GM23338 (cell line): Measurements from ENCODE around the gene SAMD11. TPM values are rescaled to one million over a fixed set of nuclear protein-coding genes. Genes with fewer than 3 reads are reported as not detected.
"Not testable (repeated sequence)": the region's sequence is repeated elsewhere in the genome, so short reads cannot be mapped to it uniquely, and the experiment has no call there.

Experiments used
- ATAC-seq: fragments of 200-7000 bp; cut with Tn5 transposase; 3 replicates; pipeline ENCODE4 v1.9.1; 2020
- DNase-seq: peaks from one replicate; pipeline ENCODE4 v3.0.0-alpha.2; 2015; ENCODE audit warnings: low spot score
- H2AFZ ChIP-seq: fragments of 200-600 bp; sonication (generic); 2 replicates; pipeline ENCODE4 v1.8.0; 2016; ENCODE audit warnings: antibody characterized with exemption, mild to moderate bottlenecking, moderate library complexity
- H3F3A ChIP-seq: fragments of 200-600 bp; sonication (generic); replicated peaks from 2 replicates; pipeline ENCODE4 v1.8.0; 2017; ENCODE audit warnings: antibody characterized with exemption, mixed run types, low read depth
- H3K27ac ChIP-seq: fragments of 200-600 bp; sonication (generic); 2 replicates; pipeline ENCODE4 v1.6.1; 2016; ENCODE audit warnings: low read depth
- H3K27me3 ChIP-seq: fragments of 200-600 bp; sonication (generic); 2 replicates; pipeline ENCODE4 v1.8.0; 2016; ENCODE audit warnings: mild to moderate bottlenecking, mixed run types, moderate library complexity; ENCODE audit not compliant: insufficient read depth
- H3K36me3 ChIP-seq: fragments of 200-600 bp; sonication (generic); 2 replicates; pipeline ENCODE4 v1.8.0; 2016; ENCODE audit warnings: mild to moderate bottlenecking; ENCODE audit not compliant: insufficient read depth
- H3K4me1 ChIP-seq: fragments of 200-600 bp; sonication (generic); 2 replicates; pipeline ENCODE4 v1.8.0; 2016; ENCODE audit warnings: mild to moderate bottlenecking, moderate library complexity; ENCODE audit not compliant: insufficient read depth
- H3K4me2 ChIP-seq: fragments of 200-600 bp; sonication (generic); 2 replicates; pipeline ENCODE4 v1.7.1; 2017; ENCODE audit warnings: mixed run types
- H3K4me3 ChIP-seq: fragments of 200-600 bp; sonication (generic); 2 replicates; pipeline ENCODE4 v1.6.1; 2016; ENCODE audit warnings: mixed run types
- H3K79me2 ChIP-seq: fragments of 200-600 bp; sonication (generic); replicated peaks from 2 replicates; pipeline ENCODE4 v1.8.0; 2017; ENCODE audit warnings: mild to moderate bottlenecking; ENCODE audit not compliant: insufficient read depth
- H3K9me2 ChIP-seq: fragments of 200-600 bp; sonication (generic); 2 replicates; pipeline ENCODE4 v1.8.0; 2017; ENCODE audit not compliant: insufficient read depth
- H4K20me1 ChIP-seq: fragments of 200-600 bp; sonication (generic); replicated peaks from 2 replicates; pipeline ENCODE4 v1.8.0; 2017; ENCODE audit warnings: mild to moderate bottlenecking; ENCODE audit not compliant: insufficient read depth
- H3K27ac Mint-ChIP-seq: 2 replicates; pipeline ENCODE4 v1.8.0; 2020; ENCODE audit warnings: inconsistent platforms, mild to moderate bottlenecking, moderate library complexity, mixed read lengths
- H3K27me3 Mint-ChIP-seq: 3 replicates; pipeline ENCODE4 v1.8.0; 2022; ENCODE audit warnings: low read depth, mild to moderate bottlenecking, moderate library complexity, mixed read lengths, inconsistent platforms; ENCODE audit not compliant: insufficient read depth, poor library complexity
- H3K36me3 Mint-ChIP-seq: 3 replicates; pipeline ENCODE4 v1.8.0; 2021; ENCODE audit warnings: low read depth, mild to moderate bottlenecking, inconsistent platforms, moderate library complexity, mixed read lengths
- H3K4me1 Mint-ChIP-seq: 3 replicates; pipeline ENCODE4 v1.8.0; 2020; ENCODE audit warnings: mild to moderate bottlenecking, inconsistent platforms, mixed read lengths
- H3K4me3 Mint-ChIP-seq: 3 replicates; pipeline ENCODE4 v1.8.0; 2021; ENCODE audit warnings: moderate library complexity, mild to moderate bottlenecking, inconsistent platforms, mixed read lengths
- H3K9me3 Mint-ChIP-seq: 3 replicates; pipeline ENCODE4 v1.8.0; 2020; ENCODE audit warnings: moderate library complexity, mild to moderate bottlenecking, inconsistent platforms, mixed read lengths
- CREB1 ChIP-seq: fragments of 250-450 bp; sonication (Bioruptor Pico); IDR thresholded peaks from 2 replicates; pipeline ENCODE4 v1.5.0; 2020; ENCODE audit warnings: low read depth, mild to moderate bottlenecking, moderate library complexity
- ETS1 ChIP-seq: IDR thresholded peaks from 2 replicates; pipeline ENCODE4 v1.6.1; 2016; ENCODE audit warnings: antibody characterized with exemption
- EZH2 ChIP-seq: fragments of 200-600 bp; sonication (generic); IDR thresholded peaks from one replicate; pipeline ENCODE4 v1.8.0; 2017; ENCODE audit warnings: antibody characterized with exemption, mild to moderate bottlenecking, low read depth; ENCODE audit not compliant: unreplicated experiment
- EZH2phosphoT487 ChIP-seq: fragments of 200-600 bp; sonication (generic); IDR thresholded peaks from one replicate; pipeline ENCODE4 v1.8.1; 2018; ENCODE audit warnings: antibody characterized with exemption; ENCODE audit not compliant: unreplicated experiment
- JUNB ChIP-seq: IDR thresholded peaks from one replicate; pipeline ENCODE4 v1.6.1; 2016; ENCODE audit warnings: antibody characterized with exemption; ENCODE audit not compliant: unreplicated experiment
- NANOG ChIP-seq: IDR thresholded peaks from 2 replicates; pipeline ENCODE4 v1.6.1; 2016; ENCODE audit warnings: antibody characterized with exemption, borderline replicate concordance
- POLR2AphosphoS5 ChIP-seq: IDR thresholded peaks from 2 replicates; pipeline ENCODE4 v1.6.1; 2016; ENCODE audit warnings: antibody characterized with exemption, low read depth
- STAT1 ChIP-seq: IDR thresholded peaks from one replicate; pipeline ENCODE4 v1.6.1; 2016; ENCODE audit warnings: antibody characterized with exemption; ENCODE audit not compliant: unreplicated experiment
- ZNF114 ChIP-seq: fragments of 250-450 bp; sonication (Bioruptor Pico); IDR thresholded peaks from 2 replicates; pipeline ENCODE4 v1.5.0; 2020; ENCODE audit warnings: mild to moderate bottlenecking, moderate library complexity
- ZNF331 ChIP-seq: fragments of 250-450 bp; sonication (Bioruptor Pico); IDR thresholded peaks from 2 replicates; pipeline ENCODE4 v1.5.0; 2020; ENCODE audit warnings: low read depth, mild to moderate bottlenecking, moderate library complexity
- polyA plus RNA-seq: library from polyadenylated mRNA; unstranded; fragments of >200 nt; fragmentation: Nextera tagmentation; extraction: Ambion mirVana; gene quantifications from 2 replicates; pipeline ENCODE4 v1.2.1, GENCODE V29; 2016
- total RNA-seq: library from RNA; depleted of rRNA; stranded (reverse); fragments of >200 nt; shearing (Covaris generic); gene quantifications from 2 replicates; pipeline ENCODE4 v1.2.3, GENCODE V29; 2014
- TF ChIP-seq, protein P1 (sequence below): IDR thresholded peaks from one replicate; pipeline ENCODE4 v1.6.1; 2018; ENCODE audit warnings: antibody characterized with exemption; ENCODE audit not compliant: unreplicated experiment

SAMD11 gene
- total and polyA plus RNA-seq, 2 experiments from 2014 or later = 0.14 to 0.40 TPM

DNA sequence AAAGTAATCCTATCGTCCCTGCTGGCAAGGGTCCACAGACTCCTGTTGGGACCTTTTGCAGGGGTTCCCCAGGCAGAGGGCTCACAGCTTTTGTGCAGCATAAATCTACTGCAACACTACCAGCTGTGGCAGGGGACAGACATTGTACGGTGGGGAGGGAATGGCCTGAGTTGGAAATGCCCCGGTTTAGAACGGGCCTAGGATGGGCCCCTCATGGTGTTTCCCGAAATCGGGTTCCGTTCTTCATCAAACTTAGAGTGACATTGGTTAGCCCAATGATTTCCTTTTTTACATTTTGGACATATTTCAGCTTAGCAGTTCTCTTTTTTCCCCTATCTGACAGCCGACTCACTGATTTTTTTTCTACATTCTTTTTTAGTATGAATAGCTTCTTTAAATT lies 26.5 kb upstream of the SAMD11 start:
- no peaks in the 10 kb centered on the region for H3K4me1 ChIP-seq
- TF ChIP-seq STAT1 = no peak
- H3K4me3 Mint-ChIP-seq = no peak overlapping the region
- peaks cover 13% of the 10 kb centered on the region; the same call in 1 of the 2 replicates for H3K27me3 ChIP-seq
- peaks cover 4% of the 10 kb centered on the region for H3K4me1 Mint-ChIP-seq
- no peak overlapping the region for H2AFZ ChIP-seq
- H3K27ac ChIP-seq = no peak overlapping the region
- ATAC-seq (no peak), DNase-seq (no peak)
- H3K36me3 ChIP-seq = no peaks in the 10 kb centered on the region
- no peaks in the 10 kb centered on the region for H3K9me2 ChIP-seq
- H3K4me2 ChIP-seq = no peak overlapping the region
- H3K79me2 ChIP-seq = no peaks in the 10 kb centered on the region
- H3K27ac Mint-ChIP-seq = no peak overlapping the region
- H3K36me3 Mint-ChIP-seq = no peaks in the 10 kb centered on the region
- H4K20me1 ChIP-seq = no peaks in the 10 kb centered on the region
- H3F3A ChIP-seq = no peaks in the 10 kb centered on the region
- H3K4me3 ChIP-seq = no peak overlapping the region
- H3K9me3 Mint-ChIP-seq = no peaks in the 10 kb centered on the region; the same call in 1 of the 3 replicates
- H3K27me3 Mint-ChIP-seq = peaks cover 24% of the 10 kb centered on the region

DNA sequence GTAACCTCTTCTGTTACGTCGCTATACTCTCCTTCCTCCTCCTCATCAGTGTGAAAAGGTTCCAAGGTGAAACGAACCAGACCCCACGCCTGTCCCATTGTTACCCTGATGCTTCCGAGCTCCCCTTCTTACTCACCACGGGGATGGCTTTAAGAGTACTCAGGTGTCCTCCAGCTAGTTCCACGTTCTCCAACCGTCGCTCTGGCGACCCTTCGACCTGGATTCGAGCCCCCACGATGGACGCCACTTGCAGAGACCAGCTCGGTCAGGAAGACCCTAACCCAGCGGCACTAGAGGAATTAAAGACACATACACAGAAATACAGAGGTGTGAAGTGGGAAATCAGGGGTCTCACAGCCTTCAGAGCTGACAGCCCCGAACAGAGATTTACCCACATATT lies 25.8 kb upstream of the SAMD11 start:
- not testable (repeated sequence) for H2AFZ ChIP-seq

DNA sequence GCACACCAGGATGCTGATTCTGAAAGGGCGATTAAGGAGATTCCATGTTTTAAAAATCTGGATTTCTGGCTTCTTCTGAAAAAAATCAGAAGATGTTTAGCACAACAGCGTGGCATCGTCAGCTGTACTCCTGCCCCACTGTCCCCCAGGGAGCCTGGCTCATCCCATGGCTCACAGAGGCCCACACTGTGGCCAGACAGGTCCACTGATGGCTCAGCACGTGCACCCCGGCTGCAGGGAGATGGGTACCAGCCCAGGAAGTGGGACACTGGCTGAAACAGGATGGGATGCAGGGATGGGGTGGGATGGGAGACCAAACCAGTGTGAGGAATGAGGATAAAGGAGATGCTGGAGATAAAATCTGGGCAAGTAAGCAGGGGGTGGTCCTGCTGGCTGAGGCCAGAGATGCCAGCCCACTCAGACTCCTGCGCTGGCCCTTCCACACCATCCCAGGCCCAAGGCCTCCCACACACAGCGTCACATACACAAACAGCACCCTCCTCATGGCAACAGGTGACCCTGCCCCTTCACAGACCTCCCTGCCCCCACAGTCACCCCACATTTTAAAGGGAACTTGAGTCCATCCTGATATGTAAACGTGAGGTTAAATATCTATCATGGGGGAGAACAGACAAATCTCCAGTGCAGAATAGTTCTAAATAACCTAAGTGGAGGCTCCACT lies 23.9 kb upstream of the SAMD11 start:
- Histone ChIP-seq H3K36me3 (no peaks in the 10 kb centered on the region), H2AFZ (no peak overlapping the region), H3K79me2 (no peaks in the 10 kb centered on the region), H3K4me1 (no peaks in the 10 kb centered on the region), H3K27me3 (peaks cover 28% of the 10 kb centered on the region), H3K9me2 (no peaks in the 10 kb centered on the region), H3K27ac (no peak overlapping the region), H4K20me1 (no peaks in the 10 kb centered on the region), H3K4me2 (no peak overlapping the region), H3K4me3 (no peak overlapping the region), H3F3A (no peaks in the 10 kb centered on the region)
- peaks cover 4% of the 10 kb centered on the region for H3K4me1 Mint-ChIP-seq
- no peak for ATAC-seq
- H3K9me3 Mint-ChIP-seq = no peaks in the 10 kb centered on the region; the same call in 1 of the 3 replicates
- peaks cover 42% of the 10 kb centered on the region for H3K27me3 Mint-ChIP-seq
- no peak overlapping the region for H3K4me3 Mint-ChIP-seq
- TF ChIP-seq EZH2phosphoT487 = no peak
- TF ChIP-seq JUNB = no peak
- TF ChIP-seq CREB1 (CRISPR knock-in tag) = no peak
- TF ChIP-seq ETS1 = no peak
- TF ChIP-seq ZNF331 (CRISPR knock-in tag) = no peak
- TF ChIP-seq STAT1 = no peak
- TF ChIP-seq, protein P1, sequence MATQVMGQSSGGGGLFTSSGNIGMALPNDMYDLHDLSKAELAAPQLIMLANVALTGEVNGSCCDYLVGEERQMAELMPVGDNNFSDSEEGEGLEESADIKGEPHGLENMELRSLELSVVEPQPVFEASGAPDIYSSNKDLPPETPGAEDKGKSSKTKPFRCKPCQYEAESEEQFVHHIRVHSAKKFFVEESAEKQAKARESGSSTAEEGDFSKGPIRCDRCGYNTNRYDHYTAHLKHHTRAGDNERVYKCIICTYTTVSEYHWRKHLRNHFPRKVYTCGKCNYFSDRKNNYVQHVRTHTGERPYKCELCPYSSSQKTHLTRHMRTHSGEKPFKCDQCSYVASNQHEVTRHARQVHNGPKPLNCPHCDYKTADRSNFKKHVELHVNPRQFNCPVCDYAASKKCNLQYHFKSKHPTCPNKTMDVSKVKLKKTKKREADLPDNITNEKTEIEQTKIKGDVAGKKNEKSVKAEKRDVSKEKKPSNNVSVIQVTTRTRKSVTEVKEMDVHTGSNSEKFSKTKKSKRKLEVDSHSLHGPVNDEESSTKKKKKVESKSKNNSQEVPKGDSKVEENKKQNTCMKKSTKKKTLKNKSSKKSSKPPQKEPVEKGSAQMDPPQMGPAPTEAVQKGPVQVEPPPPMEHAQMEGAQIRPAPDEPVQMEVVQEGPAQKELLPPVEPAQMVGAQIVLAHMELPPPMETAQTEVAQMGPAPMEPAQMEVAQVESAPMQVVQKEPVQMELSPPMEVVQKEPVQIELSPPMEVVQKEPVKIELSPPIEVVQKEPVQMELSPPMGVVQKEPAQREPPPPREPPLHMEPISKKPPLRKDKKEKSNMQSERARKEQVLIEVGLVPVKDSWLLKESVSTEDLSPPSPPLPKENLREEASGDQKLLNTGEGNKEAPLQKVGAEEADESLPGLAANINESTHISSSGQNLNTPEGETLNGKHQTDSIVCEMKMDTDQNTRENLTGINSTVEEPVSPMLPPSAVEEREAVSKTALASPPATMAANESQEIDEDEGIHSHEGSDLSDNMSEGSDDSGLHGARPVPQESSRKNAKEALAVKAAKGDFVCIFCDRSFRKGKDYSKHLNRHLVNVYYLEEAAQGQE = no peak
- TF ChIP-seq EZH2 = no peak
- no peak for TF ChIP-seq POLR2AphosphoS5
- no peak for TF ChIP-seq ZNF114 (CRISPR knock-in tag)
- TF ChIP-seq NANOG = no peak
- DNase-seq = no peak
- H3K36me3 Mint-ChIP-seq = no peaks in the 10 kb centered on the region
- no peak overlapping the region for H3K27ac Mint-ChIP-seq

More for the DNA sequence above, 25.8 kb upstream of the SAMD11 start:
- not testable (repeated sequence) for H4K20me1 ChIP-seq, H3K27ac ChIP-seq, H3F3A ChIP-seq, H3K4me2 ChIP-seq, H3K27ac Mint-ChIP-seq, ATAC-seq, DNase-seq, H3K9me3 Mint-ChIP-seq, H3K79me2 ChIP-seq, H3K4me3 ChIP-seq, H3K4me3 Mint-ChIP-seq, H3K36me3 Mint-ChIP-seq, H3K4me1 ChIP-seq, H3K9me2 ChIP-seq, H3K36me3 ChIP-seq, H3K4me1 Mint-ChIP-seq
- H3K27me3 Mint-ChIP-seq = peaks cover 31% of the 10 kb centered on the region
- H3K27me3 ChIP-seq = peaks cover 16% of the 10 kb centered on the region
